ENCODE data around the gene AGAP3.

- no peak for TF ChIP-seq CTCF (IDR thresholded peaks at IDR 0.05)
- no peak for TF ChIP-seq TCF7L2 (IDR thresholded peaks at IDR 0.05; ENCODE audit: low read depth, low read length)
- TF ChIP-seq REST (IDR thresholded peaks at IDR 0.05; ENCODE audit: insufficient read depth in 1 of 2, low read depth in 2 of 2, low read length in 1 of 2): no peak
- no peak for TF ChIP-seq POLR2AphosphoS5 (IDR thresholded peaks at IDR 0.05; ENCODE audit: low read depth, low read length)
- TF ChIP-seq SIN3A (IDR thresholded peaks at IDR 0.05; ENCODE audit: borderline replicate concordance, insufficient read depth, low read depth, low read length): no peak
Measured at GRCh38 chr7:151138153-151138851, 52.0 kb downstream of the AGAP3 start.

Measured in Panc1 (cell line).